ENCODE results near the gene KLHL40. TPM values are rescaled to one million over a fixed set of nuclear protein-coding genes. Genes with fewer than 3 reads are reported as not detected.

KLHL40 gene
- total RNA-seq, 4 donors from 2014 or later: not detected

DNA sequence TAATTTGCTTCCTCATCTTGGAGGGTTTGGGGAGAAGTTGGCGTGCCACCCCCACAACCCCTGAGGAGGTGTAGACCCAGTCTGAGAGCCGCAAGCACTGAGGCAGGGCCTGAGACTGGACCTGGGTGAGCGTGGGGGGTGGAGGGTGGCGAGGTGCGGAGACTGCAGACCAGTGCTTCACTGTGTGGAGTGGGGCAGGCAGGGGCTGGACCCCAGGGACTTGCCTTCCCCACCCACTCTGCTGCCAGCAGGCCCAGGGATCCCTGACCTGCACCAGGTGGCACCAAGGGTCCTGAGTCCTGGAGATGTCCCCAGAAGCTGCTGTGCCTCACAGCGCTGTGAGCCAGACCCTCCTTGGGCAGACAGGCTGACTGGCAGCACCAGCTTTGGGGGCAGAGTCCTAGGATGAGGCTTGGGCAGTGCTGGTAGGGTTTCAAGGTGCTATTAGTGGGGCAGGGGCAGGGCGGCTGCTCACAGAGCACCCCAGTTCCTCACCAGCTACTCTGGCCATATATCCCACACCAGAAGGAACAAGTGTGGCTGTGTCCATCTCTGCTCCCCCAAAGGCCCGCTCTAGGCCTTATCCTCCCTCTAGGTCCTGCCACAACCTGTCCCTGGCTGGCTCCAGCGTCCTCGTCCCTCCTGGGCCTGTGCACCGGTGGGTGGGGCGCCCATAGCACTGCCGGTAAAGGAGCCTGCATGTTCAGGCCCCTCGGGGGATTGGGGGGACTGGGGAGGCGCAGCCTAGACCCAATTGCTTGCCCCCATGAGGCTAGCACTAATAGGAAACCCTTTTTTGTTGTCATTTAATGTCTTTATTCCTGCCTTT lies 20.1 kb upstream of the KLHL40 start:
- DNase-seq: no peak
- WGBS, 2 donors: 85 to 89% methylated on average over 12 to 14 of the region's 15 CpGs
- TF ChIP-seq, protein P1, sequence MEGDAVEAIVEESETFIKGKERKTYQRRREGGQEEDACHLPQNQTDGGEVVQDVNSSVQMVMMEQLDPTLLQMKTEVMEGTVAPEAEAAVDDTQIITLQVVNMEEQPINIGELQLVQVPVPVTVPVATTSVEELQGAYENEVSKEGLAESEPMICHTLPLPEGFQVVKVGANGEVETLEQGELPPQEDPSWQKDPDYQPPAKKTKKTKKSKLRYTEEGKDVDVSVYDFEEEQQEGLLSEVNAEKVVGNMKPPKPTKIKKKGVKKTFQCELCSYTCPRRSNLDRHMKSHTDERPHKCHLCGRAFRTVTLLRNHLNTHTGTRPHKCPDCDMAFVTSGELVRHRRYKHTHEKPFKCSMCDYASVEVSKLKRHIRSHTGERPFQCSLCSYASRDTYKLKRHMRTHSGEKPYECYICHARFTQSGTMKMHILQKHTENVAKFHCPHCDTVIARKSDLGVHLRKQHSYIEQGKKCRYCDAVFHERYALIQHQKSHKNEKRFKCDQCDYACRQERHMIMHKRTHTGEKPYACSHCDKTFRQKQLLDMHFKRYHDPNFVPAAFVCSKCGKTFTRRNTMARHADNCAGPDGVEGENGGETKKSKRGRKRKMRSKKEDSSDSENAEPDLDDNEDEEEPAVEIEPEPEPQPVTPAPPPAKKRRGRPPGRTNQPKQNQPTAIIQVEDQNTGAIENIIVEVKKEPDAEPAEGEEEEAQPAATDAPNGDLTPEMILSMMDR (IDR thresholded peaks at IDR 0.05): no peak
- no peak for TF ChIP-seq POLR2A (IDR thresholded peaks at IDR 0.05)
- Histone ChIP-seq H3K4me3 (replicated peaks in 1 of 3) (no peak overlapping the region), H3K4me1 (no peaks in the 10 kb centered on the region), H3K27ac (no peak overlapping the region), H3K9me3 (no peaks in the 10 kb centered on the region), H3K27me3 (no peaks in the 10 kb centered on the region), H3K36me3 (no peaks in the 10 kb centered on the region)
- intact Hi-C loops (cut with DNase I): no loop called here

DNA sequence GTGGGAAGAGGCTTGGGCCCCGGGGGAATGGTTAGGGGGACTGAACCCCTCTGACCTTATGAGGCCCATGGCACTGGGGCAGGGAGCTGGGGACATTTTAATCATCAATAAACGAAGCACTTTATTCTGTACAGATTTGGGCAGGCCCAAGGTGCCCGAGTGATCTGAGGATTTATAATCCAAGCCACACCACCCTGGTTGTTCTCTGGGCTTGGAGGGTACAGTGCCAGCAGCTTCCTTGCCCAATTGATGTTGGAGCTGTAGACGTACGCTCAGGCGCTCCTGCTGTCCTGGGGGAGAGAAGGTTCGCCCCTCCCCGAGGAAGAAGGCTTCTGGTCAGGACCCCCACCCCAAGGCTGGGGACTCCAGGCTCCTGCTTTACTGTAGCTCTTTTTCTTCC lies 19.3 kb upstream of the KLHL40 start:
- Histone ChIP-seq H3K36me3 (no peaks in the 10 kb centered on the region), H3K4me3 (replicated peaks in 1 of 3) (no peak overlapping the region), H3K4me1 (no peaks in the 10 kb centered on the region), H3K27ac (no peak overlapping the region), H3K27me3 (no peaks in the 10 kb centered on the region), H3K9me3 (no peaks in the 10 kb centered on the region)
- 82 to 86% methylated on average over 6 to 8 of the region's 8 CpGs for WGBS, 2 donors
- intact Hi-C loops (cut with DNase I): no loop called here
- TF ChIP-seq, protein P1 (IDR thresholded peaks at IDR 0.05): no peak
- TF ChIP-seq POLR2A (IDR thresholded peaks at IDR 0.05): no peak
- no peak for DNase-seq

DNA sequence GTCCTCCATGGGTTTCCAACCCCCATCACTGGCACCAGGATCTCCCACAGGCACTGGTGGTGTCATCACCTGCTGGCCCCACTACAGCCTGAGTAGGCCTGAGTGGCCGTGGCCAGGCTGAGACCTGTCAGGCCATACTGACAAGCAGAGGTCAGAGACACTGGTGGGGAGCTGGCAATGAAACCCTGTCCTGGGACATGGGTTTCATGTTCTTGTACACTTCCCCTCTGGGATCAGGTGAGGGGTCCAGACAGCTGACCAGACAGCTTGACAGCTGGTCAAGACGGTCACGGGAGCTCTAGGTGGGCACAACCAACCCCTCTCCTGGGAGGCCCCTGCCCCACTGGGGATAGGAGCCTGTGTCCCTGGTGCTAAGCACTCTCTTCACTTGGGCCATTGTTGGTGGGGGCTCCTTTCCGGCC lies 18.7 kb upstream of the KLHL40 start:
- TF ChIP-seq POLR2A (IDR thresholded peaks at IDR 0.05): no peak
- TF ChIP-seq, protein P1 (IDR thresholded peaks at IDR 0.05): no peak
- H3K36me3 ChIP-seq: no peaks in the 10 kb centered on the region
- intact Hi-C loops (cut with DNase I): no loop called here
- no peaks in the 10 kb centered on the region for H3K27me3 ChIP-seq
- DNase-seq: no peak
- WGBS, 2 donors: 72 to 85% methylated on average over 2 to 4 of the region's 4 CpGs
- H3K9me3 ChIP-seq: no peaks in the 10 kb centered on the region
- no peak overlapping the region for H3K27ac ChIP-seq
- H3K4me1 ChIP-seq: no peaks in the 10 kb centered on the region
- H3K4me3 ChIP-seq (replicated peaks in 1 of 3): no peak overlapping the region

DNA sequence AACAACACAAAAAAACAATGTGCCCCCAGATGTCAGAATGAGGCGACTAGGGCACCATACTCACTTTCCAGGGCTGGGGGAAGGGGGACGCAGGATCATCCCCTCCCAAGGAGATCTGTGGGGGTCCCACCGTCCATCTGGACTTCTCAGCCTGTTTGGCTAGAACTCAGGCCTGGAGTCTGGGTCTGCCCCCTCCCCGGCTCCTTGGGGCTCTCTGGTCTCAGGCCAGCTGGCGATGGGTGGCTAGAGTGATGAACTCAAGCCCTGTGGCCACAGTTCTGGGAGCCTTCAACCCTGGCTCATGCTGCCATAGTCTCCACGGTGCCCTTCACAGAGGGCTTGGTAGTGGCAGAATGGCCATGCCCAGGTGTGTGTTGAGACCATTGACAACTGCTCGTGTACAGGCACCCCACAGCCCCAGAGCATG lies 18.2 kb upstream of the KLHL40 start:
- no peak for DNase-seq
- no peaks in the 10 kb centered on the region for H3K4me1 ChIP-seq
- 71 to 77% methylated on average over 4 to 5 of the region's 7 CpGs for WGBS, 2 donors

More for the DNA sequence above, 18.2 kb upstream of the KLHL40 start:
- H3K36me3 ChIP-seq: no peaks in the 10 kb centered on the region
- TF ChIP-seq, protein P1 (IDR thresholded peaks at IDR 0.05): no peak
- TF ChIP-seq POLR2A (IDR thresholded peaks at IDR 0.05): no peak
- no peak overlapping the region for H3K27ac ChIP-seq
- H3K4me3 ChIP-seq (replicated peaks in 1 of 3): no peak overlapping the region
- no peaks in the 10 kb centered on the region for H3K27me3 ChIP-seq
- no peaks in the 10 kb centered on the region for H3K9me3 ChIP-seq
- intact Hi-C loops (cut with DNase I): no loop called here

Data from thyroid gland (tissue), 4 donors.